ENCODE data around the gene PKP1.

PKP1 gene

DNA sequence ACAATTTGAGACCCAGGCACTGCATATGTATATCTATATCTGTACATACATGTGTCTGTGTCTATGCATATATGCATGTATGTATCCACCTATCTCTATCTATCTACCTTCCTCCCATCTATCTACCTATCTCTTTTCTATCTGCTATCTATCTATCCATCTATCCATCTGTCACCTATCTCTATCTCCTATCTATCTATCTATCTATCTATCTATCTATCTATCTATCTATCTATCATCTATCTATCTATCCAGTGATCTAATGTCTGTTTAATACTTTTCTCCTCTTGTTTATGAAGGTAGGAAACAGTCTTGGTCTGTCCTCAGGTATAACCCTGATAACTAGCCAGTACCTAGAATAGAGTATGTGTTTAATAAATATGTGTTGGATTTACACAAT, 68.3 kb downstream of the PKP1 start:
- no peak for DNase-seq (ENCODE audit: low read depth)

GRCh38 chr1:201353186-201353940, 70.1 kb downstream of the PKP1 start:
- DNase-seq (ENCODE audit: low read depth): no peak

DNA sequence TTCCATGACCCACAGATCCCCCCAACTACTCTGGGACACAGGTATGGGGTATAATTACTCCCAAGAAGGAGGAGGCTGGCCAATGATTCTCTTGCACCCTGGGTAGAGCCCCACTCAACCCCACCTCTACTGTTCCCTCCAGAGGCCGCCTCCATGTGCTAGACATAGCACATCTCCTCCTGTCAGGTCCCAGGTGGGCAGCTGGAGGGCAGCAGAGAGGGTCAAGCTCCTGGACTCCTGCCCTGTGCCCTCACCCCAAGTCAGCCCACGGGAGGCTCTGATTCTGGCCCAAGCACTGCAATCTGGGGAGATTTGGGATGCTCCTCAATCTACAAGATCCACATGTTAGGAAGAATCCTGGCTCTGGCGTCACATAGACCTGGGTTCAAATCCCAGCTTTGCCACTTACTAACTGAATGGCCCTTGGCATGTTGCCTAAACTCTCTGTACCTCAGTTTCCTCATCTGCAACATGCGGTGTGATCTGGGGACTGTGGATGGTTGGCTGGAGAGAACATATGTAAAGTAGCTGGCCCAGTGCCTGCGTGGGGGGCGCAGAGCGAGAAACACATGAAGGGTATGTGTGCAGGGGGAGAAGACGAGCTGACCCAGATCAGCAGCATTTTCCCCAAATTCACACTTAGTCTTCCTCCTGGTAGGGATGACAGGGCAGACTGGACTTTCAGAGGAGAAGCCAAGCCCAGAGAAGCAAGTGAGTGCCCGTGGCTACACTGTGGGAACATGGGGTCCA, 71.0 kb downstream of the PKP1 start:
- no peak for DNase-seq (ENCODE audit: low read depth)

GRCh38 chr1:201354901-201355295, 71.6 kb downstream of the PKP1 start:
- no peak for DNase-seq (ENCODE audit: low read depth)

DNA sequence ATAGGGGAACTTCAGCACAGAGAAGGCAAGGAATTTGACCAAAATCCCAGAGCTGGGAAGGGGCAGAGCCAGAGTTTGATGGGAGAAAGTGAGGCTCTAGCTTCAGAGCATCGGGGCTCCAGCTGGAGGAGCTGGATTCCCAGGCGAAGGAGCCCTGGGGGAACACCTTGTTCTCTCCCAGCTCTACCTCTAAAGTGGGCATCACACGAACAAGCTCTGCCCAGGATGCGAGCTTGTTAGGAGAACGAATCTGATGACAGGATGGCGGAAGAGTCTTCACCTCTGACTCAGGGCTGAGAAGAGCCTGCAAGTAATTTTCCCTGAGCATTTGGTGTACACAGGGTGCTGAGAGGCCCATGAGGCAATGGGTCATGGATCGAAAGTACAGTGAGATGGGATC, 72.2 kb downstream of the PKP1 start:
- no peak for DNase-seq (ENCODE audit: low read depth)

GRCh38 chr1:201356236-201356635, 72.9 kb downstream of the PKP1 start:
- no peak for DNase-seq (ENCODE audit: low read depth)

DNA sequence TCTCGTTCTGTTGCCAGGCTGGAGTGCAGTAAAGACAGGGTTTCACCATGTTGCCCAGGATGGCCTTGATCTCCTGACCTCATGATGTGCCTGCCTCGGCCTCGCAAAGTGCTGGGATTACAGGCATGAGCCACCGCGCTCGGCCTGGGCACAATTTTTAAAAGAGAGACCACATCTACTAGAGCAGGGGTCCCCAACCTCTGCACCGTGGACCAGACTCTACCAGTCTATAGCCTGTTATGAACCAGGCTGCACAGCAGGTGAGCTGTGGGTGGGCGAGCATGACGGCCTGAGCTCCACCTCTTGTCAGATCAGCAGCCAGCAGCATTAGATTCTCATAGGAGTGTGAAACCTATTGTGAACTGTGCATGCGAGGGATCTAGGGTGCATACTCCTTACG, 73.4 kb downstream of the PKP1 start:
- no peak for DNase-seq (ENCODE audit: low read depth)

DNA sequence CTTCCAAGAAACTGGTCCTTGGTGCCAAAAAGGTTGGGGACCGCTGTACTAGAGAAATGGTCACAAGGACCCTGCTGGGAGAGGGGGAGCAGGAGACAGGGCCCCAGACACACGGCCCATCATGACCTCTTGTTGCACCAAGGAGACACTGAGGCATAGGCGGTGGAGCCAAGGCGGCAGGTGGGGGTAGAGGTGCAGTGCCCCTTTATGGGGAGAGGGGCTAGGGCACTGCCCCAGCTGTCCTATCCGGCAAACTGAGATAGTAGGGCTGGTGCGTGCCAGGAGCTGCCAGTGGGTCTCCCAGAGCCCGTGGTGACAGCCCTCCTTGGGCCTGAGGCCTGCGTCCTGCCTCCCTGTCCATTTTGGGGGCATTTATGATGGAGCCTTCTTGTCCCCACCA, 73.9 kb downstream of the PKP1 start:
- DNase-seq (ENCODE audit: low read depth): no peak

DNA sequence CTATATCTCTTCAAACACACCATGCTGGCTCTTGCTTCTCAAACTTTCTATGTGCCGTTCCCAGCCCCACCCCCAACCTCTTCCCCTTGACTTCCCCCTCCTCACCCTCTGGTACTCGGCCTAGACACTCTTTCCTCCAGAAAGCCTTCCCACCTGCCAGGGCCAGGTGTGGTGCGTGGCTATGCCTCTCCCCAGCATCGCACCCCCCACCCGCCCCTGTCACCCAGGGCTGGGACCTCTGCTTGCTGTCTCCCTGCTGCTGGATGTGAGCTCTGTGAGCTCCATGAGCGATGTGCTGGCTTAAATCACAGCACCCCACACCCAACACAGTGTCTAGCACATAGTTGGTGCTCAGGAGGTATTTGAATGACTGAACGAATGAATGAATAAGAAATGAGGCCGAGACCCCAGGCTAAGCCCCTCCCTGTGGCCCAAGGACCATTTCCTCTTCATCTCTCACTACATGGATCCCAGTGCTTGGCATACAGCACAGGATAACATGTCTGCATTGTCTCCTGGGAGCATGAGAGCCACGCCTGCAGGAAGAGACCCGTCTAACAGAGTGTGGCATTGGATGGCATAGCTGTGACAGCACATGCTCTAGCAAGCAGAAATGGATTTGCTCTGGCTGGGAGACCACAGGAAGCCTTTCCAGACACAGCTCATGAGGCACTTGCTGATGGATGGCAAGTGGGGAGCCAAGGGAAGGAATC, 74.5 kb downstream of the PKP1 start:
- DNase-seq (ENCODE audit: low read depth): no peak

DNA sequence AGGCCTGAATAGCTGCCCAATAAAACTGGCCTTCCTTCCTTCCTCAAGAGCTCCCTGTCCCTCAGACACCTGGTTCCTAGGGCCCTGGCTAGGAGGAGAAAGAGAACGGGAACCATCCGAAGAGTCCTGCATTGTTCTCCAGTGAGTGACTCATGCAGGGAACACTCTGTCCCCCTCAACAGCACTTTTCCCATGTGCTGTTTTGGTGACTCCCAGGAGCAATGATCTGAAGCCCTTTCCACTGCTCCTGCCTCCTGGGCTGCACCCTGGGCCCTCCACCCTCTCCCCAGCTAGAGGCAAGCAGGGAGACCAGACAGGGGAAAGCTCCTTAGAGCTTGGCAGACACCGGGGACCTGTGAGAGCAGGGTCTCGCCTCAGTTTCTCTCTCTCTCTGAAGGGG, 75.3 kb downstream of the PKP1 start:
- DNase-seq (ENCODE audit: low read depth): no peak

- DNase-seq (ENCODE audit: low read depth): no peak
These were observed 75.9 kb downstream of the PKP1 start for GRCh38 chr1:201359031-201359872.

GRCh38 chr1:201359873-201360210, 76.5 kb downstream of the PKP1 start:
- no peak for DNase-seq (ENCODE audit: low read depth)

DNA sequence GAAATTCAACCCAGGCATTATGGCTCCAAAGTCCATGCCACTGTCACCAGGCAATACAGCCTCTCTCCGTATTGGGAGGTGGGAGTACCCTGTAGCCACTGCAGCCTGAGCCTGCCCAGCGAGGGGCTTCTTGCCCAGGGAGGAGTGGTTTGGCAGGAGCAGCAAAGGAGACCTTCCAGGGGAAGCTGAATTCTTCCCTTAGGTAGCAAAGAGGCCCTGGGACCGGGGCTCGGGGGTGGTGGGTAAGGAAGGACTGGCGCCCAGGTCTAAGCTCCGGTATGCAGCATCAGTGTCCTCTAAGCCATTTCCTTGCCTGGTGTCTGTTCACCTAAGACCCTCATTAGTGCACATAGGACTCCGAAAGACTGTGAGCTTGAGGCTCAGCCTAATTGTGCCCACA, 77.2 kb downstream of the PKP1 start:
- DNase-seq (ENCODE audit: low read depth): no peak

GRCh38 chr1:201360901-201361651, 77.8 kb downstream of the PKP1 start:
- DNase-seq (ENCODE audit: low read depth): no peak

DNA sequence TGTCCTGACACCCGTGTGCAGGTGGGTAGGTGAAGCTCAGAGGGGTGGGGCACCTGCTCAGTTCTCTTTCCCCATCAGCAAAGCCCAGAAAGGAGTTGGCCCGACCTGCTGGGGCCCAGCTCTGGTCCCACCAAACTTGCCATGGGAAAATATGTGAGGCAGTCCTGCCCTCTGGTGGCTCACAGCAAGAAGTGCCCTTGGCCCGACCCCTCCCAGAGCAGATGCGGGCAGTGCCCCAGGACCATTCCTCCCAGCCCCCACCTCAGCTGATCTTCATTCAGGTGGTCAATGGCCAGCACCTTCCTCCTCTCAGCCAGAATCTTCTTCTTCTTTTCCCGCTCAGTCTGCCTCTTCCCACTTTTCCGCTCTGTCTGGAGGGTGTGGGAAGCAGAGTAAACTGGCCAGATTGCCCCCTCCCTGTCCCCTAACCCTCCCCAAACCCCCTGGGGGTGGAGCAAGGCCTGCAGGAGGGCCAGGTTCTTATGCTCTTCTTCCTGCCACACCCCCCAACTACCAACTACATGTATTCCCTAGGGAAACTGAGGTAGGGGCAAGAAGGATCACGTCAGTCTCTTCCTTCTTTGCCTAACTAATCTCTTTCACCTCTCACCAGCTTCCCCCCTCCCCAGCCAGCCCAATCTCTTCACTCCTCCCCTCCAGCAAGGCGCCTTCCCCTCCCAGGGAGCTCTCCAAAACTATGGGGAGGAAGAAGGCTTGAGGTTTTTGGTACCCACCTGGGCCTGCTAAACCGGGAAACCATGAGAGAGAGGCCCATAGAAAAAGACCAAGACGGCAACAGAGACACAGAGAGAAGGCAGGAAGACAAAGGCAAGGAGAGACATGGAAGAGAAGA, 78.6 kb downstream of the PKP1 start:
- DNase-seq (ENCODE audit: low read depth): no peak

GRCh38 chr1:201362906-201363305, 79.6 kb downstream of the PKP1 start:
- no peak for DNase-seq (ENCODE audit: low read depth)

DNA sequence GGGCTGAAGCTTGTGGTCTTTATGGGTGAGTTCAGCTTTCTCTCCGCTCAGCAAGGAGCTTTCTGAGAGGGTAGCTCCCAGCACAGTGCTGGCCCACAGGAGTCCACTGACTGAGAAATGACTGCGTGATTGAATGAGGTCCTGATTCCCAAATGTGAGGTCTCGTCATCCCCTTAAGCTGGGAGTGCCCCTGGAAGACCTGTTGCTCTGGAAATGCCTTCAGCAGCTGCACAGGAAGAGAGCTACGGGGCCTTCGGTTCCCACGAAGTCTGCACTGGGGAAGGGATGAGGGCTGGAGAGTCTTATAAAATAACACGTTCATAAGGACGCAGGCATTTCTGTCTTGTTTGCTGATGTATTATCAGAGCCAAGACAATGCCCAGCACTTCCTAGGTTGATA, 80.2 kb downstream of the PKP1 start:
- DNase-seq (ENCODE audit: low read depth): no peak

DNA sequence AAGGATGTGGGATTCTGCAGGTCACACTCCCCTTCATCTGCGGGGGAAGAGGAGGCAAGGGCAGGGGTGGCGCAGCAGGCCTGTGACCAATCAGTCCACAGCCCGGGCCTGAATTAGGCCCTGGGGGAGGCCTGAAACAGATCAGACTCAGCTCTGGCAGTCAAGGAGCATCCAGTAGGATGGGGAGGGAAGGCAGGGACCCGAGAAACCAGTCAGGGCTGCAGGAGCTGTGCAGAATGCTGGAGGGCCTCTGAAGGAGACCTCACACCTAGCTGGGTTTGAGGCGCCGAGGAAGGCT, 81.5 kb downstream of the PKP1 start:
- DNase-seq (ENCODE audit: low read depth): no peak

- DNase-seq (ENCODE audit: low read depth): no peak
These were observed 81.9 kb downstream of the PKP1 start for GRCh38 chr1:201365251-201365650.

DNA sequence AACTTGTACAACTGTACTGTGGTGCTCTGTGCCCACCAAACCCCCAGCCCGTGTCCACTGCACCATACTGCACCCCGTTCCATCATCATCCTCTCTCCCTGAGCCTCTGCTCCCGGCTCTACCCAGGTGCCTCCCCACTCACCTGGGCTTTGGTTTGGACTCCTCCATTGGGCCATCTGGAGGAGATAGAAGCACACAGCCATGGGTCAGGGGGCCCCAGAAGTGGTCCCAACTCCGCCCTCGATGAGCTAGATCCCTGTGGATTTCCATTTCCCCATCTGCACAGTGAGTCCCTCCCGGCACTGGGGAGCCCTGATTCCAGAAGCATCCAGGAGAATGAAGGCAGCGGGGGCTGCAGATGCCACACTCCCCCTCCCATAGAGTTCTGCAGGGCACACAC, 83.4 kb downstream of the PKP1 start:
- no peak for DNase-seq (ENCODE audit: low read depth)

GRCh38 chr1:201369209-201369608, 85.9 kb downstream of the PKP1 start:
- DNase-seq (ENCODE audit: low read depth): no peak
